Measurements from ENCODE around the gene GPT2.

Gene GPT2

GRCh38 chr16:46907061-46907774, 23.1 kb downstream of the GPT2 start:
- H3K9ac ChIP-seq (ENCODE audit: low read length), result no peak overlapping the region
- H3K27me3 ChIP-seq (ENCODE audit: control insufficient read depth, insufficient read depth, low read length), result no peaks in the 10 kb centered on the region
- H3K4me1 ChIP-seq (ENCODE audit: control insufficient read depth, insufficient read depth, low read length), result no peaks in the 10 kb centered on the region
- H3K27ac ChIP-seq (ENCODE audit: low read depth, low read length), result no peak overlapping the region
- H3K4me3 ChIP-seq (ENCODE audit: low read length), result no peak overlapping the region
- H3K36me3 ChIP-seq (ENCODE audit: control insufficient read depth, insufficient read depth, low read length), result peaks cover 2% of the 10 kb centered on the region

DNA sequence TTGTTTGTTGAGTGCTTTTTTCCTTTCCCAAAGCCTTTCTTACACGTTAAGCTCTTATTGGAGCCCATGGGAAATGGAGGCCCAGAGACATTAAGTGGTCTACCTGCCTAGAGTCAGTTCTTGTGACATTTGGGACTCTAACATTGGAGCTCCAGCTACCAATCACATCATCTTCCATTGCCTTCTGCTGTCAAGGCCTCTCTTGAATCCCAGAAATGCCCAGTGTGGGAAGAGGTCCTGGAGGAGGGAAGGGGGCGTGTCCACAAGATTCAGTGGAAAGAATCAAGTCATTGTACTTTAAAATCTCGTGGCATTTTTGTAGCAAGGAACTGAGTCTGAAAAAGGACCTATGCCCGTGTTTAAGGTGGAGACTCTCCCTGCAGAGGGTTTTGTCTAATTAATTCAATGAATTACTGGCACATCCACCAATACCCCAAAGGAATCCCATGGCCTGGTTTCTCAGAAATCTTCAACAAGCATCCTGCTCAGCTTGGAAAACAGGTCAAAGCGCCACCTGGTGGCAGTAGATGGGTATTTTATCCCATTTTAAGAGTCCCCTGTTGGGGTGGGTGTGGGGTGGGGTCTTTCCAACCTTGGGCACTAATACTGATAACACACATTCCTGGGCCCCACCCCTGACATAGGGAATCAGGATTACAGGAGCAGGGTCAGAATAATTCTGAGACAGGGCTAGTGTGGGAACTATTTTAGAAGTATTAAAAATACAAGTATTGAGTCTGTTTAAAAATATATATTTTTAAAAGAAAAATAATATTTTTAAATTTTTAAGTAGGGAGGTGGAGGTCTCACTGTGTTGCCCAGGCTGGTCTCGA, 24.6 kb downstream of the GPT2 start:
- H3K4me1 ChIP-seq (ENCODE audit: control insufficient read depth, insufficient read depth, low read length), result no peaks in the 10 kb centered on the region
- peaks cover 2% of the 10 kb centered on the region for H3K36me3 ChIP-seq (ENCODE audit: control insufficient read depth, insufficient read depth, low read length)
- no peak overlapping the region for H3K4me3 ChIP-seq (ENCODE audit: low read length)
- no peak overlapping the region for H3K9ac ChIP-seq (ENCODE audit: low read length)
- no peak overlapping the region for H3K27ac ChIP-seq (ENCODE audit: low read depth, low read length)
- no peaks in the 10 kb centered on the region for H3K27me3 ChIP-seq (ENCODE audit: control insufficient read depth, insufficient read depth, low read length)

DNA sequence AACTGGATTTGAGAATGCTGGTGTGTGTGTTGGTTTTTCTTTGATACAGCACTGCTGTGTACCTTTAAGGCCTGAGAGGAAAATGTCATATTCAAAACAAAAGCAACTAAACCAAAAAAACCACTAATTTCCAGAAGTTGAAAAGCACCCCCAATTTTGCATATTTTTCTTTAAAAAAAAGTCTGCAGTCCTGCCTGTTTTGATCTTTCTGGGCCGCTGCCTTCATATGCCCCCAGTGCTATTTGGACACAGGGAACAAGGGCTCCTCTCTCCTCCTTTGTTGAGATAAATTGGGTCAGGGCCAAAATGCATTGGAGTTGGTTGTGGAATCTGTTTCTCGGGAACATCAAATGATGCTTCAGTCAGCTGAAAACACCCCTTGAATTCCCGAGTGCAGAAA, 26.9 kb downstream of the GPT2 start:
- no peak overlapping the region for H3K9ac ChIP-seq (ENCODE audit: low read length)
- H3K4me3 ChIP-seq (ENCODE audit: low read length), result no peak overlapping the region
- H3K27me3 ChIP-seq (ENCODE audit: control insufficient read depth, insufficient read depth, low read length), result no peaks in the 10 kb centered on the region
- no peaks in the 10 kb centered on the region for H3K4me1 ChIP-seq (ENCODE audit: control insufficient read depth, insufficient read depth, low read length)
- peaks cover 2% of the 10 kb centered on the region for H3K36me3 ChIP-seq (ENCODE audit: control insufficient read depth, insufficient read depth, low read length)
- no peak overlapping the region for H3K27ac ChIP-seq (ENCODE audit: low read depth, low read length)

DNA sequence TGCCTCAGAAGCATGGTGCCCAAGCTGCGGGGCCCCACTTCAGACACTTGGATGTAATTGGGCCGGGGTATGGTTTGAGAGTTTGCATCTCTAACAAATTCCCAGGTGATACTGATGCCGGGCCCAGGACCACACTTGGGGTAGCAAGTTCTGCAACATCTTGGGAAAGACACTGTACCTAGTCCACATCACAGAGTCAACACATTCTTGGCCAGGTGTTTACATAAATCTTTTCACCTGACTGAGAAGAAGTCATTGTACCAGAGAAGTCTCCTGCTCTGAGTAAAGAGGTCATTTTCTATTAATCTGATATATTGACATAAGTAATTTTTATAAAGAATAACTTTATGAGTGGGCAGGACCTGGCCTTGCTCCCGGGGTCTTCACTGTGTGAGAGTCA, 27.5 kb downstream of the GPT2 start:
- no peak overlapping the region for H3K27ac ChIP-seq (ENCODE audit: low read depth, low read length)
- H3K9ac ChIP-seq (ENCODE audit: low read length), result no peak overlapping the region

GRCh38 chr16:46914556-46915201, 30.5 kb downstream of the GPT2 start:
- Histone ChIP-seq H3K27ac (ENCODE audit: low read depth, low read length) (no peak overlapping the region), H3K4me1 (ENCODE audit: control insufficient read depth, insufficient read depth, low read length) (no peaks in the 10 kb centered on the region), H3K4me3 (ENCODE audit: low read length) (no peak overlapping the region), H3K36me3 (ENCODE audit: control insufficient read depth, insufficient read depth, low read length) (no peaks in the 10 kb centered on the region), H3K27me3 (ENCODE audit: control insufficient read depth, insufficient read depth, low read length) (no peaks in the 10 kb centered on the region), H3K9ac (ENCODE audit: low read length) (no peak overlapping the region)

More for the DNA sequence above, 27.5 kb downstream of the GPT2 start:
- H3K36me3 ChIP-seq (ENCODE audit: control insufficient read depth, insufficient read depth, low read length), result peaks cover 2% of the 10 kb centered on the region
- no peaks in the 10 kb centered on the region for H3K27me3 ChIP-seq (ENCODE audit: control insufficient read depth, insufficient read depth, low read length)
- H3K4me3 ChIP-seq (ENCODE audit: low read length), result no peak overlapping the region
- no peaks in the 10 kb centered on the region for H3K4me1 ChIP-seq (ENCODE audit: control insufficient read depth, insufficient read depth, low read length)

GRCh38 chr16:46915483-46916025, 31.4 kb downstream of the GPT2 start:
- H3K9ac ChIP-seq (ENCODE audit: low read length), result no peak overlapping the region
- H3K4me3 ChIP-seq (ENCODE audit: low read length), result no peak overlapping the region
- no peaks in the 10 kb centered on the region for H3K4me1 ChIP-seq (ENCODE audit: control insufficient read depth, insufficient read depth, low read length)
- no peak overlapping the region for H3K27ac ChIP-seq (ENCODE audit: low read depth, low read length)
- H3K36me3 ChIP-seq (ENCODE audit: control insufficient read depth, insufficient read depth, low read length), result no peaks in the 10 kb centered on the region
- no peaks in the 10 kb centered on the region for H3K27me3 ChIP-seq (ENCODE audit: control insufficient read depth, insufficient read depth, low read length)

- Histone ChIP-seq H3K27ac (ENCODE audit: low read depth, low read length) (no peak overlapping the region), H3K36me3 (ENCODE audit: control insufficient read depth, insufficient read depth, low read length) (no peaks in the 10 kb centered on the region), H3K9ac (ENCODE audit: low read length) (no peak overlapping the region), H3K4me3 (ENCODE audit: low read length) (no peak overlapping the region), H3K4me1 (ENCODE audit: control insufficient read depth, insufficient read depth, low read length) (no peaks in the 10 kb centered on the region), H3K27me3 (ENCODE audit: control insufficient read depth, insufficient read depth, low read length) (no peaks in the 10 kb centered on the region)
Observed at GRCh38 chr16:46916980-46917379, 32.8 kb downstream of the GPT2 start.

GRCh38 chr16:46918400-46918799, 34.2 kb downstream of the GPT2 start:
- Histone ChIP-seq H3K36me3 (ENCODE audit: control insufficient read depth, insufficient read depth, low read length) (no peaks in the 10 kb centered on the region), H3K27me3 (ENCODE audit: control insufficient read depth, insufficient read depth, low read length) (no peaks in the 10 kb centered on the region), H3K4me1 (ENCODE audit: control insufficient read depth, insufficient read depth, low read length) (no peaks in the 10 kb centered on the region), H3K4me3 (ENCODE audit: low read length) (no peak overlapping the region), H3K27ac (ENCODE audit: low read depth, low read length) (no peak overlapping the region), H3K9ac (ENCODE audit: low read length) (no peak overlapping the region)

DNA sequence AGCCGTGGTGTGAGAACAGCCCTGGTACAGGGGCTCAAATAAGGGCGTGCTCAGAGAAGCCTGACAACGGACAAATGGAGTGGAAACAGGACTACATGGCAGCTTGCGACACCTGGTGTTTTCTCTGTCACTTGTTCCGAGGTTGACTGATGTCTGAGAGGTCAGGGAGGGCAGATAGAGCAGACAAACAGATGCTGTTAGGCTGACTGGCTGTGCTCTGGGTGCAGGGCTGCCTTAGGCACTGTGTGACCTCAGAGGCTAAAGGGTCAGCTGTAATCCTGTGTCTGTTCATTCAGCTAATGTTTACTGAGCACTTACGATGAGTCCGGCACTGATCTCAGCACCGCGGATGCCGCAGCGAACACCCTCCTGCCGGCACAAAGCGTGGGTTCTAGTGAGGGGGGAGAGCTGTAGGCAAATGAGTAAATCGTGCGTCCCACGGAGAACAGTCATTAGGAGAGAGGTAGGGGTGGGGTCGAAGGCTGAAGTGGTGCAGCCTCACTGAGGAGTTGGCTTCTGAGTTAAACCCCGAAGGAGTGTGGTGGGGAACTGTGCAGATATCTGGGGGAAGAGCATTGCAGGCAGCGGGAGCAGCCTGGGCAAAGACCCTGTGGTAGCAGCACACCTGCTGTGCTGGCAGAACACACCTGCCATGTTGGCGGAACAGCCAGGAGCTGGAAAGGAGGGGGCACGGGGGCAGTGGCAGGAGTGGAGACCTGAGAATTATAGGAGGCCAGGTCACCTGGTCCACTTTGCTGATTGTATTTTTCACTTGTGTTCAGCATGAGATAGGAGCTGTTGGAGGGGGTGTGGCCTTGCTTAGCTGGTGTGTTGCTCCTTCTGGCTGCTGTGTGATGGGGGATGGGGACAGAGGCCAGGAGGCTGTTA, 35.0 kb downstream of the GPT2 start:
- no peak overlapping the region for H3K4me3 ChIP-seq (ENCODE audit: low read length)
- no peak overlapping the region for H3K27ac ChIP-seq (ENCODE audit: low read depth, low read length)
- no peak overlapping the region for H3K9ac ChIP-seq (ENCODE audit: low read length)
- no peaks in the 10 kb centered on the region for H3K36me3 ChIP-seq (ENCODE audit: control insufficient read depth, insufficient read depth, low read length)
- peaks cover 3% of the 10 kb centered on the region for H3K4me1 ChIP-seq (ENCODE audit: control insufficient read depth, insufficient read depth, low read length)
- H3K27me3 ChIP-seq (ENCODE audit: control insufficient read depth, insufficient read depth, low read length), result no peaks in the 10 kb centered on the region

GRCh38 chr16:46920402-46921068, 36.4 kb downstream of the GPT2 start:
- Histone ChIP-seq H3K36me3 (ENCODE audit: control insufficient read depth, insufficient read depth, low read length) (no peaks in the 10 kb centered on the region), H3K27me3 (ENCODE audit: control insufficient read depth, insufficient read depth, low read length) (no peaks in the 10 kb centered on the region), H3K27ac (ENCODE audit: low read depth, low read length) (no peak overlapping the region), H3K9ac (ENCODE audit: low read length) (no peak overlapping the region), H3K4me1 (ENCODE audit: control insufficient read depth, insufficient read depth, low read length) (peaks cover 5% of the 10 kb centered on the region), H3K4me3 (ENCODE audit: low read length) (no peak overlapping the region)

DNA sequence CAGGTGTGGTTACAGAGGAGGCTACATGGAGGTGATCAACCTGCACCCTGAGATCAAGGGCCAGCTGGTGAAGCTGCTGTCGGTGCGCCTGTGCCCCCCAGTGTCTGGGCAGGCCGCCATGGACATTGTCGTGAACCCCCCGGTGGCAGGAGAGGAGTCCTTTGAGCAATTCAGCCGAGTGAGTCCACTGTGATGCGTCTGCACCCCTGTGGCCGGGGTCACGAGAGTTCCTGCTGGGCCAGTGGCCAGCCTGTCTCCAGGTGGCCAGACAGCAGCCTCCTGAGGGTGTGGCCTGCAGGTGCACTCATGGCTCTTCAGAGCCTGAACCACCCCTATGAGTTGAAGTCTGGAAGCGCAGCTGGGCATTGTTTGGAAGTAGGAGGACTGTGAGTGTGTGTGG, 38.1 kb downstream of the GPT2 start:
- Histone ChIP-seq H3K36me3 (ENCODE audit: control insufficient read depth, insufficient read depth, low read length) (no peaks in the 10 kb centered on the region), H3K9ac (ENCODE audit: low read length) (no peak overlapping the region), H3K27ac (ENCODE audit: low read depth, low read length) (no peak overlapping the region), H3K4me1 (ENCODE audit: control insufficient read depth, insufficient read depth, low read length) (peaks cover 5% of the 10 kb centered on the region), H3K27me3 (ENCODE audit: control insufficient read depth, insufficient read depth, low read length) (no peaks in the 10 kb centered on the region), H3K4me3 (ENCODE audit: low read length) (no peak overlapping the region)
